Measurements from ENCODE around the gene IFT88.

GRCh38 chr13:20637811-20638210, 70.9 kb downstream of the IFT88 start:
- no peak for TF ChIP-seq YY1 (IDR thresholded peaks at IDR 0.05; ENCODE audit: insufficient read depth, insufficient read length)
- TF ChIP-seq SUZ12 (IDR thresholded peaks at IDR 0.05; ENCODE audit: extremely low read depth, insufficient read depth, insufficient read length), result no peak
- no peak for TF ChIP-seq ZNF274 (IDR thresholded peaks at IDR 0.05; ENCODE audit: low read depth, low read length)
